ENCODE results near the gene FAM32A.

FAM32A gene

GRCh38 chr19:16225279-16226183 is 40.3 kb downstream of the FAM32A start:
- DNase-seq (ENCODE audit: low spot score): no peak

- DNase-seq (ENCODE audit: low spot score): no peak
Observed at GRCh38 chr19:16226184-16226591, 41.0 kb downstream of the FAM32A start.

- DNase-seq (ENCODE audit: low spot score): no peak
Observed at GRCh38 chr19:16226878-16227836, 41.9 kb downstream of the FAM32A start.

- DNase-seq (ENCODE audit: low spot score): no peak
Observed at GRCh38 chr19:16227837-16228636, 42.8 kb downstream of the FAM32A start.

GRCh38 chr19:16228637-16229321 is 43.6 kb downstream of the FAM32A start:
- DNase-seq (ENCODE audit: low spot score): no peak

GRCh38 chr19:16229322-16229641 is 44.1 kb downstream of the FAM32A start:
- DNase-seq (ENCODE audit: low spot score): no peak

- DNase-seq (ENCODE audit: low spot score): no peak
Observed at GRCh38 chr19:16232127-16232526, 46.9 kb downstream of the FAM32A start.

- no peak for DNase-seq (ENCODE audit: low spot score)
Observed at GRCh38 chr19:16232568-16232967, 47.4 kb downstream of the FAM32A start.

GRCh38 chr19:16233081-16233776 is 48.0 kb downstream of the FAM32A start:
- no peak for DNase-seq (ENCODE audit: low spot score)

- DNase-seq (ENCODE audit: low spot score): no peak
Observed at GRCh38 chr19:16233836-16234551, 48.8 kb downstream of the FAM32A start.

- DNase-seq (ENCODE audit: low spot score): no peak
Observed at GRCh38 chr19:16234552-16235445, 49.6 kb downstream of the FAM32A start.

- DNase-seq (ENCODE audit: low spot score): no peak
Observed at GRCh38 chr19:16235811-16236652, 50.8 kb downstream of the FAM32A start.

All from germinal center (tissue), 1 donor.